Vagina (tissue), 2 donors: ENCODE measurements around the gene BDH1.

Experiments
- CTCF ChIP-seq, 3 experiments: fragments of 450-650 bp in 2 of 3; fragments of 200-600 bp in 1 of 3; sonication (generic) in 1 of 3; IDR thresholded peaks; one replicate each; pipeline ENCODE4 v1.5.1; 2017 to 2019; ENCODE audit warnings: antibody characterized with exemption in 3 of 3, mild to moderate bottlenecking in 2 of 3, moderate library complexity in 2 of 3
- POLR2A ChIP-seq, 2 donors: fragments of 450-650 bp; IDR thresholded peaks; one replicate each; pipeline ENCODE4 v1.6.1; 2017; ENCODE audit warnings: antibody characterized with exemption in 2 of 2, mild to moderate bottlenecking in 2 of 2, moderate library complexity in 2 of 2

- TF ChIP-seq CTCF (IDR thresholded peaks at IDR 0.05) (no peak), POLR2A (IDR thresholded peaks at IDR 0.05) (no peak)
These were observed 1.6 kb downstream of the BDH1 start for GRCh38 chr3:197554196-197554561.
